Sciatic nerve (tissue), 2 donors: Measurements from ENCODE around the gene TASP1. TPM values are rescaled to one million over a fixed set of nuclear protein-coding genes. Genes with fewer than 3 reads are reported as not detected.
"Not testable (repeated sequence)": the region's sequence is repeated elsewhere in the genome, so short reads cannot be mapped to it uniquely, and the experiment has no call there.

ENCODE experiments used
- ATAC-seq: fragments of 200-7000 bp; cut with Tn5 transposase; one replicate; pipeline ENCODE4 v1.9.1; 2020; ENCODE audit warnings: mild to moderate bottlenecking, moderate library complexity
- DNase-seq: peaks from one replicate; pipeline ENCODE4 v3.0.0-alpha.2; 2020; ENCODE audit warnings: low spot score
- intact Hi-C: fragments of 100-400 bp; cut with DNase I; formaldehyde crosslinking; loops from one replicate; pipeline ENCODE4 v1.14.2; 2022
- total RNA-seq: library from RNA; stranded (reverse); fragmentation: NEBNext Ultra II Directional; extraction: Animal tissue kit (Norgen Biotek cat#: 25700); gene quantifications from one replicate; pipeline ENCODE4 v1.2.1, GENCODE V29; 2021
- donor health status: DM: no; HTN: no; CAD: no.
- donor health status: DM: no; HTN: no; CAD: no.

The TASP1 gene
- total RNA-seq, 1 donor from 2014 or later, result 22.7 TPM

DNA sequence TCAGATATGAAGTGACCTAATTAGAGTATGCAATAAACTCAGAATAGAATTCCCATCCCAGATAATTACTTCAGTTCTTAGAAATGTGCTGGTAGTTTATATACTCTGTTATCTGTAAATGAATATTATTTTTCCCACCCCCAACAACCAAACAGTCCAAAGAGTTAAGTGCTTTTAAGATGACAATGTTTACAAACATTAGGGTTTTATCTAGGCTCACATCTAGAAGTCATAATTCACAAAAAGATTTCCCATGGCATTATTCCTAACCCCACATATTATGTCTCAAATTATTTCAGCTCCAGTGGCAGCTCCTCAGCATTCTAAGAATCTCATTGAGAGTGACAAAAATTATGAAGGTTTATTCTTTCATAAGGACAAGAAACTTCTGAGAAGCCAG, 120.9 kb downstream of the TASP1 start:
- intact Hi-C loops, result no loop called here
- no peak for ATAC-seq
- no peak for DNase-seq

DNA sequence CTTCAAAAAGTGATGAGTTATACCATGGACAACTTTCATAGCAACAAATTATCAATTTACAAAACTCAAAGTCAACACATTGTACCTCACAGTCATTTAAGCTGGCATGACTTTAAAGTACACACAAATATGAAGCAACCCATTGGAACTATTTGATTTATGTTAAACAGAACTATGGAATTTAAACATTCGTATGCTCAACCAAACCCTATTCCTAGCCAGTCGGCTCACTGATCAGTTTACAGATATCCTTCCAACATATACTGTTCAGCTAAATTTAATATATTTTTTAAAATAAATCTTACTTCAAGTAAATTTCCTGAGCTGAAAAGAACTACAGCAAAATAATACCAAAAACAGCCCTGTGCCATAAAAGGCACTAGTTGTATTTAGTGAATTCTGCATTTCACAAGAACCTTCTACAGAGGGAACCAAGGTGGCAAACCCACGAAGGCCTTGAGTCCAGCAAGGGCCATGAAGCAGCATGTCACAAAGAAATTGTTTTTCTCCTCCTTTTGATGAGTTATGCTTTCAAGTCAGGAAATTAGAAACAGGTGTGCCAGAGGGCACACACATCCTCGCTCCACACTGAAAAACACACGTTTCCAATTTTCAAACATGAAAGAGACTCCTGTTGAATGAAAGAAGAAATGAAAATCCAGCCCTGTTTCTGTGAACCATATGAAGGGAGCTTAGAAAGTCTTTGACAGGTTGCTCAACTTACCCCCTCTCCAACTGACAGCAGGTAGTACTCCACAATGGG, 122.8 kb downstream of the TASP1 start:
- no peak for ATAC-seq
- intact Hi-C loops, result no loop called here
- no peak for DNase-seq

DNA sequence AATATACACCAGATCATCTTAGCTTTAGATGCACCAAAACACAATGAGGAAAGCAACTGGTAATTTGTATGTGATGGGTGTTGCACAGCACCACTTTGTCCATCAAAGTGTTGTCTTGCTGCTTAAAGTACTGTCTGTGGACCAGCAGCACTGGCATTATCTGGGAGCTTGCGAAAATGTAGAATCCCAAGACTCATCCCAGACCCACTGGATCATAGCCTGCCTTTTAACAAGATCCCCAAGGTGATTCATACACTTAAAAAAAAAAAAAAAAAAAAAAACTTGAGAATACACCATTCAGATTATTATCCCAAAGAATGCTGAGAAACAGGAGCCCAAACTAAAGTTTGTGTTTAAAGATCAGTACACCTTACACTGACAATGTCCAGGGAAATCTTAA, 123.4 kb downstream of the TASP1 start:
- intact Hi-C loops, result no loop called here
- ATAC-seq, result no peak
- DNase-seq, result no peak

DNA sequence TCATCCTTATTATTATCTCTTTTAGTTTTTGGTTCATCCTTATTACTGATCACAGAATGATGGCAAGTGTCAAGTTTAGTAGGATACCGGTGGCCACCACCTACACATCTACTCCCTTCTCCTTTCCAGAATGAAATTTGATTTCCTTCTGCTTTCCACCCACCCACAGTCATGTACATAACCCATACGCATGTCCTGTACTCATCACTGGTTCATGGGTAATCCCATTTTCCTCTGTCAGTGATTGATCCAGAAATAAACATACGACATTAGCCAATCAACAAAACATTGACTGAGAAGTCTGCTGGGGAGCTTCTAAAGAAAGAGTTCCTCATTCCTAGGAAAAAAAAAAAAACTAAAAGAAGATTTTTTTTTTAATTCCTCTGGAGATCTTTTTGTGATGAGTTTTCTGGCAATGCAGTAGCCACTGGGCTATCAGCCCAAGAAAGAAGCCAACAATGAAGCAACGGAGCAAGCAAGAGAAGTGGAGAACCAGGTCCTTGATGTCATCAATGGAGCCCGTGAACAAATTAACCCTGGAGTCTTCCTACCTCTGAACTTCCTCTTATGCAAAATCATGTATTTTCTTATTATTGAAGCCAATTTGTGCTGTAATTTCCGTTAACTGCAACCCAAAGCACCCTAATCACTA, 127.8 kb downstream of the TASP1 start:
- peak; percentile 90 for ATAC-seq
- DNase-seq, result no peak
- intact Hi-C loops, result no loop called here

DNA sequence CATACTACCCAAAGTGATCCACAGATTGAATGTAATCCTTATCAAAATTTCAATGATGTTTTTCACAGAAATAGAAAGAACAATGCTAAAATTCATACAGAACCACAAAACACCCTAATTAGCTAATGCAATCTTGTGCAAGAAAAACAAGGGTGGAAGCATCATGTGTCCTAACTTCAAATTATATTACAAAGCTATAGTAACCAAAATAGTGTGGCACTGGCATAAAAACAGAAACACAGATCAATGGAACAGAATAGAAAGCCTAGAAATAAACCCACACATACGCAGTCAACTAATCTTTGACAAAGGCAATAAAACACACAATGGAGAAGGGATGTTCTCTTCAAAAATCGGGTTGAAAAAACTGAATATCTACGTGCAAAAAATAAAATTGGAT, 131.1 kb downstream of the TASP1 start:
- ATAC-seq, result no peak
- intact Hi-C loops, result no loop called here
- DNase-seq, result no peak

DNA sequence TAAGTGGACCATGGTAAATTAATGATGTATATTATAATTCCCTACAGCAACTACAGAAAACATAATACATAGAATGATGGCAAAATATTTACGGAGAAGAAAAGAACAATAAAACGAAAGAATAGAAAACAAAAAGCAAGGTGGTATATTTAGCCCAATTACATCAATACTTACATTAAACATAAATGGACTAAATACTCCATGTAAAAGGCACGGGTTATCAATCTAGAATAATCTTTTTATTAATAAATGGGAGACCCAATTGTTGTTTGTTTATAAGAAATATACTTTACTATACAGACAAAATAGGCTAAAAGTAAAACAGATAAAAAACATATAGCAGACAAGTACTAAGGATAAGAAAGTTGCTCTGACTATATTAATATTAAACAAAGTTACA, 137.2 kb downstream of the TASP1 start:
- DNase-seq (no peak), ATAC-seq (no peak)
- intact Hi-C loops, result no loop called here

DNA sequence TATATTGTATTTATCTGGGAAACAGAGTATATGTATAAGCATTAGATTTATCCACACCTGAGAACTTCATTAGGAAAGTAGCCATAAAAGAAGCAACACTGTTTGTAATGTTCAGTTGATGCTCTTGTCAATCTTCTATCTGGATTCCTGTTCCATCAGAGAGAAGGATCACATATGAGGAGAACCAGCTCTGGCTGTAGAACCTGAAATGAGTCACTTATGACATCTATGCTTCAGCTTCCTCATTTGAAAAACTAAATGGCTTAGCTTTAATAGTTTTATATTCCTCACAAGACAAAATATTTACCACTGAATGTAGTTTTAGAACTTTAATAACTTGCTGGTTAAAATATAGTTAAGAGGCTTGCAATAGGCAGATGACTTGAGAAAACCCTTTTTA, 144.7 kb downstream of the TASP1 start:
- intact Hi-C loops, result no loop called here
- DNase-seq (no peak), ATAC-seq (no peak)

DNA sequence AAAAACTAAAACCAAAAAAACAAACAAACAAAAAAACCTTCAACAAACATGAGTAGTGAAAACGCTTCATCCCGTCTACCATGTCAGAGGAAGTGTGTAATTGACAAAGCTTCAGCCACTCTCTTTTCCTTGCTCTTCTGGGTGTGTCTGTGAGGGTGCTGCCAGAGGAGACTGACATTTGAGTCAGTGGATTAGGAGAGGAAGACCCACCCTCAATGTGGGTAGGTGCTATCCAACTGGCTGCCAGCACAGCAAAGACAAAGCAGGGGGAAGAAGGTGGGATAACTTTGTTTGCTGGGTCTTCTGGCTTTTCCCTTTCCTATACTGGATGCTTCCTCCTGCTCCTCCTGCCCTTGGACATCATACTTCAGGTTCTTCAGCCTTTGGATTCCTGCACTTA, 145.6 kb downstream of the TASP1 start:
- ATAC-seq, result no peak
- intact Hi-C loops, result no loop called here

DNA sequence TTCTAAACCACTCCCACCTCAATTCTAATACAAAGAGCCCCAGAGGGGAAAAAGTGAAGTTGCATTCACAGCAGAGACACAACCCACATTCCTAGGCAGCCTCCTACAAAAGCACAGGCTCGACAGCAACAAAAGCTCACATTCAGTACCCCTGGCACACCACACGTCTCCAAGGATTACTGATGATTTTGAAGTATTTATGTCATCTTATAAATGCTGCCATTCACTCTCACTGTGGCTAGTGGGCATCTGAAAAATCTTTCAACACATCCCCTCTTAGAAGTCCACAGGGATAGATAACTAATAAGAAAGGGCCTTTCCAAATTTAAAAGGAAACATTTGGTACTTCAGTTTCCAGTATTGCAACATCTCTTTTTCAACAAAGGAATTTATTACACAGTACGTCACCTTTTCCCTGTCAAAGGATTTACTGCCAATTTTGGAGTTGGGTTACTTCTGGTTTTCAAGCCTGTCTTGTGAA, 146.7 kb downstream of the TASP1 start:
- DNase-seq (no peak), ATAC-seq (peak; percentile 96)
- intact Hi-C loops, result no loop called here

More for the DNA sequence above, 145.6 kb downstream of the TASP1 start:
- DNase-seq, result no peak

DNA sequence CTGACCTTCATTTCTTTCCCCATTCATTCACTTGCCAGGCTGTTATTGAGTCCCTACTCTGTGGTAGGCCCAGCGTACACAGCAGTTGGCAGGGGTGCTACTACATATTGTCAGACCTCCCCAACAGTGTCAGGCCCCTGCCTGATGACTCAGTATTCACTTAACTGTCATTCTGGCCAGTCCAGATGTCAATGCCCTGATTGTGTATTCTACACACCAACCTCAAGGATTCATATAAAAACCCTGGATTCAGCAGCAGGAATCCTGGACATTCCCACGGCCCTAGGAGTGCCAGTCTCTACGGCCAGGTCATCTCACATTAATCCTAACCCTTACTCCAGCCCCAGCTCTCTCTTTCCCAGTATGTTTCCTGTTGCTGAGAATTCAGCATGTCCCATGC, 151.5 kb downstream of the TASP1 start:
- DNase-seq (no peak), ATAC-seq (no peak)
- intact Hi-C loops, result no loop called here

DNA sequence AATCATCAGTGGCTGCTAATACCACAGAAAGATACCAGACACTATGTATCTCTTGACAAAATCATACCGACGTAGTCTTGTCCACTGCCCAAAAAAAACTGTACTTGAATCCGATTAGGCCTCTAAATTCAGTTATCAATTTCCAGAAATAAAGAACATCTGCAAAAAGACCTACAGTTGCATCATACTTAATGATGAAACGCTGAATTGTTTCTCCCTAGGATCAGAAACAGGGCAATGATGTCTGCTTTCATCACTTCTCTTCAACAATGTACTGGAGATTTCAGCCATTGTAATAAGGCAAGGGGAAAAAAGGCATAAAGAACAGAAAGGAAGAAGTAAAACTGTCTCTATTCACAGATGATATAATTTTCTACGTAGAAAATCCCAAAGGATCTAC, 152.0 kb downstream of the TASP1 start:
- DNase-seq (no peak), ATAC-seq (no peak)
- intact Hi-C loops, result no loop called here

DNA sequence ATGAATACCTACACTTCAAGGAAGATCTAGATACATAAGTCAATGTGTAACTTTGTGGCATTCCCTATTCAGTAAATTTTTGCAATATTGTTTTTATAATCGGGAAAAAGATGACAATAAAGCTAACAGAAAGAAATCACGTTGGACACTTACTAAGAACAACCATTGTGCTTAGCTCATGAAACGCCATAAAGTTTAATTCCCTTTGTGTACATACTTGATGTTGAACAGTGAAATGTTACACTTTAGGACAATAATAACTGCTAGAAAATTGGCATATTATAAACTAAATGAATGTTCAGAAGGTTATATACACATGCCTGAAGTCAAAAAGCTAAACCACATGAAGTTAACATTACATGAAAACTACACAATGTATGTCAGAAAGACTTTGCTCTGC, 153.2 kb downstream of the TASP1 start:
- ATAC-seq, result no peak
- intact Hi-C loops, result no loop called here
- no peak for DNase-seq

DNA sequence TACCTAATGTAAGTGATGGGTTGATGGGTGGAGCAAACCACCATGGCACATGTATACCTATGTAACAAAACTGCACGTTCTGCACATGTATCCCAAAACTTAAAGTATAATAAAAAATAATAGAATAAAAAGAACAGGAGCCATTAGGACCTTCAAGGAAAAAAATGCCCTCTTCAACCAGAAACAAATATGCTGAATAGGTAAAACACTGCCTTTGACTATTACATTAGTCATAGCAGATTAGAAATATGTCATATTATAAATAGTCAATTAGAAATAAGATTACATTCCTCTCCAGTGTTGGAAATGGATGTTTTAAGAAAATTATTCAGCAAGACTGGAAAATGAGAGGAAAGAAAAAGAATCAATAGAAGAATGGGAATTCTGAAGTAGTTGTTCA, 153.7 kb downstream of the TASP1 start:
- DNase-seq, ATAC-seq, intact Hi-C loops: not testable (repeated sequence)

DNA sequence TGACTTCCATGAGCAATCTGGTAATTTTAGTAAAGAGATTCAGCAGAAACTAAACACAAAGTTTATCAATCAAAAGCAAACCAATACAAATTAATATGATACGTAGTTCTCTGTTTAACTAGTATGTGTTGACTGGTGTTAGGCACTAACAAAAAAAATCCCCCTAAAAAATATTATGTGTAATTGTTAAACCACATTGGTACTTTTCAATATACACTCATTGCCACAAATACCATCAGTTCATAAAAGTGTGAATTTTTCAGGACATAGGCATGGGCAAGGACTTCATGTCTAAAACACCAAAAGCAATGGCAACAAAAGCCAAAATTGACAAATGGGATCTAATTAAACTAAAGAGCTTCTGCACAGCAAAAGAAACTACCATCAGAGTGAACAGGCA, 155.3 kb downstream of the TASP1 start:
- DNase-seq, ATAC-seq, intact Hi-C loops: not testable (repeated sequence)

DNA sequence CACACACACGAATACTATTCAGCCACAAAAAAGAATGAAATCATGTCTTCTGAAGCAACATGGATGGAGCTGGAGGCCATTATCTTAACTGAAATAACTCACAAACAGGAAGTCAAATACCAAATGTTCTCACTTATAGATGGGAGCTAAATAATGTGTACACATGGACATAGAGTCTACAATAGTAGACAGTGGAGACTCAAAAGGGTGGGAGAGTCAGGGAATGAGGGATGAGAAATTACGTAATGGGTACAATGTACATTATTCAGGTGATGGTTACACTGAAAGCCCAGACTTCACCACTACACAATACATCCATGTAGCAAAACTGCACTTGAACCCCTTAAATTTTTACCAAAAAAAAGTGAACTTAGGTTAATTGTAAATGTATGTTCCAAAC, 160.4 kb downstream of the TASP1 start:
- DNase-seq, result no peak
- intact Hi-C loops, result no loop called here
- no peak for ATAC-seq

DNA sequence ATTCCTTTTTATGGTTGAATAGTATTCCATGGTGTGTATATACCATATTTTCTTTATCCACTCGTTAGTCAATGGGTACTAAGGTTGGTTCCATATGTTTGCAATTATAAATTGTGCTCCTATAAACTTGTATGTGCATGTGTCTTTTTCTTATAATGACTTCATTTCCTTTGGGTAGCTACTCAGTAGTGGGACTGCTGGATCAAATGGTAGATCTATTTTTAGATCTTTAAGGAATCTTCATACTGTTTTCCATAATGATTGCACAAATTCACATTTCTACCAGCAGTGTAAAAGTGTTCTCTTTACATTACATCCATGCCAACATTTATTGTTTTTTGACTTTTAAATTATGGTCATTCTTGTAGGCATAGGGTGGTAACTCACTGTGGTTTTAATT, 164.3 kb downstream of the TASP1 start:
- intact Hi-C loops, result no loop called here
- no peak for DNase-seq
- no peak for ATAC-seq

DNA sequence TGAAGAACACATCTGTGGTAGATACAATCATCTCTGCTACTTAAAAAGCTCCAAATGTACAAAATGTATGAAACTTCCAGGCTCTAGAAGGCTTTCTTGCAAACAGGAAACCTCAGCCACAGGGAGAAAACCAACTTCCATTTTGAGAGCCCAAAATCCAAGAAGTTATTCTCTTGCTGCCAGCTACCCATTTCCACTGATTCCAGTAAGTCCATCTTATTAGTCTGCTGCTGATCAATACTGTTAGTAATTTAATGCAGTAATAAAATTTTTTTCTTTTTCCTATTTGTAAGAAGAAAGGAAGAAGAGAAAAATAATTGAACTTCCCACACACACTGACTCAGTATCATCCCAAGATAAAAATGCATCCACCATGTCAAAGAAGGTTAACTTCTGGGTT, 169.5 kb downstream of the TASP1 start:
- DNase-seq, result no peak
- intact Hi-C loops, result no loop called here
- ATAC-seq, result no peak

DNA sequence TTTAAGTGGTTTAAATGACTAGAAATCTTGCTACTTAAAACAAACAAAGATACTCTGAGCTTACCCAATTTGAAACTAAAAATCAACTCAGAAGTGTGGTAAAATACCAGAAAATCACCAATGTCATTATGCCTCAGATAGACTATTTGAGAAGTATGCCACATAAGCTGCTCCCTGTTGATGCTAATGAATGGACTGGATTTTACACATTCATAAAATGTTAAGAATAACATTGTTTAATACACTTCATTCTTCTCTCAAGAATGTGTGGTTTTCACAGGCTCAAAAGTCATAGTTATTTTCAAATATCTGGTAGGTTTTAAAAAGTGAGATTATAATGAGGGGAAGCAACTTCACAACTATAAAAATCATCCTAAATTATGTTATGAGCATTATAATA, 170.6 kb downstream of the TASP1 start:
- intact Hi-C loops, result no loop called here
- ATAC-seq (no peak), DNase-seq (no peak)

DNA sequence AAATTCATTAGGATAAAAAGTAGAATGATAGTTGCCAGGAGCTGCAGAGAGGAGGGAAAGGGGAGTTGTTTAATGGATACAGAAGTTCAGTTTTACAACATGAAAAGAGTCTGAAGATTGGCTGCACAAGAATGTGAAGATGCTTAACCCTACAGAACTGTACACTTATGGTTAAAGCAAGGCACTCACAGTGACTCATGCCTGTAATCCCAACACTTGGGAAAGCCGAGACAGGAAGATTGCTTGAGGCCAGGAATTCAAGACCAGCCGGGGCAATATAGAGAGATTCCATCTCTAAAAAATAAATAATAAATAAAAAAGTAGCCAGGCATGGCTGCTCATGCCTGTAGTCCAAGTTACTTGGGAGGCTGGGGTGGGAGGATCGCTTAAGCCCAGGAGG, 174.0 kb downstream of the TASP1 start:
- intact Hi-C loops, result no loop called here
- ATAC-seq, result no peak
- DNase-seq, result no peak

DNA sequence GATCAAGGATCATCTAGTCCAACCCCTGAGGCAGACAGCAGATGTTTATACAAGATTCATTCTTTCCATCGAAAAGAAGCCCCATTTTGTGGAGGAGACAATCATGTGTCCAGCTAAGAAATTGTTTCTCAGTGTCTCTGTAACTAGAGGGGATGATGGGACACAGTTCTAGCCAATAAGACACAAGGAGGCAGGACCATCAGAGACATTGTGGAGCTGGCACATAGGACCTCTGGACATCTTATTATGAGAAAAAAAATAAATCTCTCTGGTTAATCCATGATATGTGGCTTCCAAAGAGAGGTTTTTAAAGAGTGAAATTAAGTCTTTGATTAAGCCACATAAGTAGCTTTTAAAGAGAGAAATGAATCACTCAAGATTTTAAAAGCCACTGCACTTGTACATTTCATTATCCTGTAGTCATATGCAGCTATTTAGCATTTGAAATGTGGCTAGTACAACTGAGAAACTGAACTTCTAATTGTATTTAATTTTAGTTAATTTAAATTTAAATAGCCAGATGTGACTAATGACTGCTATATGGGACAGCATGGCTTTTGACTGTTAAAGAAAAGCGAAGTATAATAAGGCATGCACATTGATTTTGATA, 176.8 kb downstream of the TASP1 start:
- no peak for DNase-seq
- intact Hi-C loops, result no loop called here
- no peak for ATAC-seq
